Hematopoietic multipotent progenitor cell treated with erythropoietin and hydrocortisone succinate and interleukin-3 and kit ligand, for 8 days (in vitro differentiated cells): ENCODE data around the gene TP53BP1.
A peak's percentile ranks its signal among the peaks of the same experiment; 100 is the strongest.

Source experiments
- DNase-seq: peaks from one replicate; pipeline ENCODE4 v3.0.0-alpha.2; 2015

The TP53BP1 gene

DNA sequence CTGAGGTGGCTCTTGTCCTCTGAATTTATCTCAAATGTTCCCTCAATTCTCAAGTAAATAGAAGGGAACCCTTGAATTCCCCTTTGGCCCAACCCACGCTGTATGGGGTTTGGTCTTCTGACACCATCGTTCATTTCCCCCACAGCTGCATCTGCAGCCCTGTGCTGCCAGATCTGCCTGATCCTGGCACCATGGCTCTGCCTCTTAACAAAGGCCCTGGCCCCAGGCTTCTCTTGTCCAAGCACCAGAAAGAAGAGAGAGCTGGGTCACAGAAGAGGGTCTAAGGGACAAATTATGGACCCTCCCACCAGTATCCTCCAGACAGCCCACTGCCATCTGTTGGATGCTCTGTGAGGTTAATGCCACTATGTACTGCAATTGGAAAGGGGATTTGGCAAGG, 26.2 kb upstream of the TP53BP1 start:
- DNase-seq: no peak

DNA sequence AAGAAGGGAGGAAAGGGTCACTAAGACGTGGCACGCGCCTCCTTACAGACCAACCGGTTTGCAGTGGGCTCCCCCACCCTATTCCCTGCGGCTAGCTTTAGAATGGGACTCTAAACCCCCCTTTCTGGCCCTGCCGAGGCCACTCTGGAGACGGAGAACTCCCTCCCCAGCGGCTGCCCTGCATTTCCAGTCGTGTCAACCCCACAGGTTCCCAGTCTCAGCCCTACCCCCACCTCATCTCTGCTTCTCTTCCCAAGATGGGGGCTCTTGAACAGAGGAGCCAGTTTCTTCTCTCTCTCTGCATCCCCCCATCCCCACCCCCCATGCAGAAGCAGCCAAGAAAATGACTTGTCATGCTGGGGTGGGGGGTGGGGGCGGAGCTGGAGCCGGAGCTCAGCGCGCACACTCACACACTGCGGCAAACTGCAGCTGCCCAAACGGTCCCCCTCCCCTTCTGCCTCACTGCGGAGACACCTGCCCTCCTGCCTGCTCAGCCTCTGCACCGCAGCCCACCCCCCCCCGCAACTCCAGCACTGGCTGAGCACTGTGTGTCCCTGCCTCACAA, 25.3 kb upstream of the TP53BP1 start:
- no peak for DNase-seq

DNA sequence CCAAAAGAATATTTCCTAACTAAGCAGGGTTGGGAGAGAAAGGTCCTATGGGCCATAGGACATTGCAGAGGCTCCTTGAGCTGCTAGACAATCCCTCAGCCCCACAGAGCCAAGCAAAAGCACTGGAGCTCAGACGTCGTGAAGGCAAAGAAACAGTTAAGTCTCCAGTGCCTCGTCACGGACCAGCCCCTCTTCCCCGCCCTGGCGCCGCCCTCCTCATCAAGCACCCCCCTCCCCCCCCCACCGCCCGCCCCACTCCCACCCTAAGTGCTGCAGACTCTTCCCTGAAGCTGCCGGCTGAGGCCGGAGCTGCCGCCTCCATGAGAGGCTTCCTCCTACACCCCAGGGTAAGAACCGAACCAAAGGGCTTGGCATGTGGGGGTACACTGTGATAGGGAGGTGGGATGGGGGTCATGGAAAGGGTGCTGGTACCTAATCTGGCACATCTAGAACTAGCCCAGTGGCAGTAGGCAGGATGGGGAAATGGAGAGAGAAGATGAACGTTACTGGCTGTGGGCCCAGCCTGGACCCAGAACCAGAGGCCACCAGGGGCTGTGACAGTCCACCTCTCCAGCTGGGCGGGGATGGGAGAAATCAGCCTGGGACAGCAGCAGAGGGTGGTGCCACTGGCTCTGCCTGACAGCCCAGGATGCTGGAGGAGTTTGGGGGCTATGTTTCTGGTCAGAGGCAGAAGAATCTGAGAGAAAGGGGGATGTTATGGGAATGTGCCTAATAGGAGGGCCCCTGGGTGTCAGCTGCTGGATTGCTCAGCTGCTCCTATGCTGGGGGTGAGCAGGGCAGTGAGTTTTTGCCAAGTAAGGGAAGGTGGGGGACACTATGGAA, 24.6 kb upstream of the TP53BP1 start, which contains the start of gene MAP1A:
Gene MAP1A, plus strand, starts transcription at position 255 of the 843 bp plus-strand sequence. CDS start 3,866 bp downstream, outside the sequence.
- DNase-seq: peak; percentile 25

DNA sequence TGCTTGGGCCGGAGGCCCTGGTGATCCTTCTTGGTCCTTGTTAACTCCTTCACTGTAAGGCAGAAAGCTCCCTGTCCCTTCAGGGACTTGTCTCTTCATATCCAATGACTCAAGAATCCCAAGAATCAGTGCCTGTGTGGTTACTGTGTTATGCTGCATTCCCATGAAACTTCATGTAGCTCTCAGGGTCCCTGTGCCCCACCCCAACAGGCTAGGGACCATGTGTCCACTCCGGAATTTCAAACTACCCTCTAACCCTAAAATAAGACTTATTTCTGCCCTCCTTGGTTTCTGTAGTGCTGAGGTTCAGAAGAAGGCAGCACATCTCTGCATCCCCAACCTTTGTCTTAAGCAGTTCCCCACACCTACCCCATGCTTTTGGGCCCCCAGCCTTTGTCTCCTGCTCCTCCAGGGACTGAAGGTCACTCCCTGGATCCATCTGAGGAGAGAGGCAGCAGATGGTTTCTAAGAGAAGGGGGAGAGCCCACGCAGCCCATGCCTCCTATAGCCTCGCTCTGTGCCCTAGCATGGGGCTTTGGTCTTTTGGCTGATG, 23.9 kb upstream of the TP53BP1 start:
- no peak for DNase-seq

DNA sequence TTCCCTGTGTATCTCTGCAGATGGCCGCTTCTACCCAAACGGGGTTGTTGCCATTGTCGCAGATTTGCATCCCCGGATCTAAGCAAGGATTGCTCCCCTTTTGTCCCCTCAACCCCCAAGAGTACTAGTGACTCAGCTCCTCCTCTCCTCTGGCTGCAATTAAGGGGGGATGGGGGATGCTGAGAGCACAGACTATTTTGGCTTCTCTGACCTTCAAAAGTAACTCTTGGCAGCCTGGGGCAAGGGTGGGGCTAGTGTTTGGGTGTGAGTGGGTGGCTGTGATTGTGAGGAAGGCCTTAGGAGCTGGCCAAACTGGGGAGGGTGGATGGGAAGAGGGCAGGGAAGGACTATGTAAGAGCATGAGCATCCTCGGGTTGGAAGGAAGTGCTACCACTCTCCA, 23.2 kb upstream of the TP53BP1 start:
- no peak for DNase-seq

DNA sequence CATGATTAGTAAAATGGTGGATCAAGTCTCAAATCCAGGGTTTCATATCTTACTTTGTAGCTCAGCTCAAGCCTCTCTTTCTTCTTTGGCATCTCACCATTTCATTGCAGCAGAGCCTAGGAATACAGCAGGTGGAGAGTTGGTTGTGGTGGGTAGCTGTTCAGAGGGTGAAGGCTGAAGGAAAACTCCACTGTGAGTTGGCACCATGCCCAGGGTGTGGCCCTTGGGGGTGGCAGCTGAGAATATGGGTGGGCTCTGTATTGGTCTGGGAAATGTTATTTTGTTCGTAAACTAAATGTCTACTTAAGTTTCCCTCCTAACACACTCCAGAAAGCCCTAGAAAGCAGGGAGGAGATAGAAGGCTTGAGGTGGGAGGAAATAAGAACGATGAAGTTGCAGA, 22.8 kb upstream of the TP53BP1 start:
- DNase-seq: peak; percentile 14

DNA sequence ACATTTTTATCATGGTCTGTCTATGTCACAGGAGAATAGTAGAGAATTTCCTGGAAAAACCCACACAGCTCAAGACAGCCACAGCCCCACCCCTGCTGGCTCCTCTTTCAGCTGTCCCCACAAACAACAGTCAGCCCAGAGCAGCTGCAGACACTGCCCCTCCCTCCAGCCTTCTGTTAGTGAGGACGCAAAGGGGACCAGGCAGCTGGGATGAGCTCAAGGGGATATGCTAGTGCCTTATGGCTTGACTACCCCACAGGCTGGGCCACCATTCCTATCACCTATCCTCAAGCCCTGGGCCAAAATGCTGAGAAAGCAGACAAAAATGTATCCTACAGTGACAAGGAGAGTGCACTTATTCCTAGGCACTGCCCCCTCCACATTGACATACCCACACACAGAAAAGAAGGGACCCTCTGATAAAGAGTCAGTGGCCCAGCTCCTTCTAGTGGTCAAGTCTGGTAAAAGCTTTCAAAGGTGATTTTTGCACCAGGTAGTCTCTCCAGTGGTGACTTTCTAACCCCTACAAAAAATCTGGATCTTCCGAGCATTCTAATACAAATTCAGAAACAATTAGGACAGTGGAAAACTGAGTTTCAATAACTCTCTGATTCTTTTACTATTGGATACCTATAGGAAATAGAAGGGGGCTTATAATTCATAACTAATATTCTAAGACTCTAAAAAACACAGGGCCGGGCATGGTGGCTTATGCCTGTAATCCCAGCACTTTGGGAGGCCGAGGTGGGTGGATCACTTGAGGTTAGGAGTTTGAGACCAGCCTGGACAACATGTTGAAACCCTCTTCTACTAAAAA, 21.5 kb upstream of the TP53BP1 start:
- DNase-seq: peak; percentile 91

DNA sequence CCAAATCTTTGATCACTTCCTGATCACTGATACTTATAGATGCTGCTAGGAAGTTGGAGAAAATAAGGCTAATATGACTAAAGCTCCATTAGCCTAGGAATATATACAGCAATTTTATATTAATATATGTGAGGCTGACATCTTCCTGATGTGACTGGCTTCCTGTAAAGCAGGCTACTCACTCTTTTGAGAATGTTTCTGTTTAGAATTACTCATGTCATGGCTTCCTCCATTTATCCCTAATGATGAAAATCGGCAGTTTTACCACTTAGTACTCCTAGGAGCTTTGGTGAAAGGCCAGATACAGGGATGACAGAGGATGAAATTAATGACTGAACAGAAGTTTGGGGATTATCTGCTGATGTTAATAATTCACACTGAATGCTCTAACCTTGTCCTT, 20.6 kb upstream of the TP53BP1 start:
- no peak for DNase-seq

DNA sequence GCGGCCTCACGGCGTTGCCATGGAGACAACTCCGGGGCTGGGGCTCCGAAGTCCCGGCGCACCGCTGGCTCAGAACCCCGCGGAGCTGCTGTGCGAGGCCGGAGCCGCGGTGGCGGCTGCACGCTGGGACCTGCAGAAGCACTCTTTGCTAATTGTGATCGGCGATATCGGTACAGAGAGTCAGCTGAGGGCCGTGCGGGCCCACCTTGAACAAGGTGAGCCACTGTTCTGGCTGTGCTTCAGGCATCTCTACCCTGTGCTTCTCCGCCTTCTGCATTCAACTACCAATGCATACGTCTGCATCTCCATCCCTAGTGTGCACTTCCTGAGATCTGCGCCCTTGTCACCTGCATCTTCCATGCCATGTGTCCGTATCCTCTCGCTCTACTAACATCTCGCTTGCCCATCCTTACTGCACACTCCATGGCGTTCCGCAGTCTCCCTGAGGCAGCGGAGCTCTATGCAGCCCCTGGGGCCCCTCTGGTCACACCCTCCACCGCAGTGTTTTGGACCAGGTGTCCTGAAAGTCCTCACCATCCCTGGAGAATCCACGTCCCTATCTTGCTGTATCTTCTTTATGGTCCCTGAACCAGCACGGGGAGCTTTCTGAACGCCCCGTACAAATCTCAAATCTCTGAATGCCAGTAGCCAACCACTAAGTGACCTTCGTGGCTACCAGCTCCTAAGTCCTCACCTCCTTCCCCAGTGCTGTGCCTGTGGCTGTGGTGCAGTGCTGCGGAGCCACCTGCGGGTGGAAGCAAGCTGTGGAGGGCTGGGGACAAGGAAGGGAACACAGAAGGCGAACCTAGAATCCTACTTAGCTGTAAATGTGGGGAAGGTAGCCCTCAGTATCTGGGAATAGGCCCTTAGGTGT, 18.3 kb upstream of the TP53BP1 start:
- peak; percentile 57 for DNase-seq

DNA sequence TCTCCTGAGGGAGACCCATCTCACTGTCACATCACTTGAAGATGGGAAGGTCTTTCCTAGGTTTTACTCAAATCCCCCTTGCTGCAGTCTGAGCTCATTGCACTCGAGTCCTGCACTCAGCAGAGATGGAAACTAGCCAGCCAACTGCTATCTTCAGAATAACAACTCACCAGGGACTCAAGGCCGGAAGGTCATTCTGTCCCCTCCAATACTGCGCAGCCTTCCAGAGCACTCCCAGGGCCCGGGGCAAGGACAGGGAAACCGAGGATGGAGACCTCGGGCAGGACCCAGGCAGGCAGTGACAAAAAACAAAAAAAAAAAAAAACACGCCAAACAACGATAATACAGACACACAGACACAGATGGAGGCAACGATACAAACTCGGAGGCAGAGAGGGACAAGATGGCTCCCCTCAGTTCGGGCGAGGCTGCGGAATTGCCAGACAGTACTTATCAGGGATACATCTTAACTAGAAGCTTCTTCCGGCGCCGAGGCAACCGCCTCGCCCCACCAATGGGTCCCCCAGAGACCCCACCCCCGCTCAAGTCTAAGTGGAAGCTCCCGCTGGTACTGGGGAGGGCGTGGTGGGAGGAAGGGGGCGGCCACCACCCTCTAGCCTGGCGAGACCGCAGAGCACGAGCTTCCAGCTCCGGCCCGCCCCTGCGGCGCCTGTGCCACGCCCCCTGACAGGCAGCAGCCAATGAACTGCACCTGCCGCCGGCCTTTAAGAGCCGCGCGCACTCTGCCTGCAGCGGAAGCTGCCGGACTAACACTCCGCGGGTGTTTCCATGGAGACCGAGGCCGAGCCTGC, 17.4 kb upstream of the TP53BP1 start:
- DNase-seq: peak; percentile 98

DNA sequence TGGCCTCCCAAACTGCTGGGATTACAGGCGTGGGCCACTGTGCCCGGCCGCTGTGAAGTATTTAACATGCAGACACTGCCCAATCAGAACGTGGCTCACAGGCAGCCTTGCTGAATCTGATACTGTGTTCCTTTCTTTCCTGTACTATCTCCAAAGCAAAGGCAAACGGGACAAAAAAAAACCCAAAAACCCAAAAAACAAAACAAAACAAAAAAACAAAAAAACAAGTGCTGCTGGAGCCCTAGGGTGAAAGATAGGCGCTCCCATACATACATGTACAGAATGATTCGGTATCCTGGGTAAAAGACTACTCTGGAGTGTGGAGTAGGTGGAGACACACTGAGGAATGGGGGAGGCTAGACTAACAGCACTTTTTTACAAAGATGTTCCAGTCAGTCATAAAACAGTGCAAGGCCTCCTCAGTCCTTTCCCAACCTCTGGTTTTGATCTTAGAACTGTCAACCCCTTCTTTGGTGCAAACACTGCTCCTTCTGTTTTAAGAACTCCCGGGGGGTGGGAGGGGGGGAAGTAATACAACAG, 16.8 kb upstream of the TP53BP1 start:
- DNase-seq: peak; percentile 49

DNA sequence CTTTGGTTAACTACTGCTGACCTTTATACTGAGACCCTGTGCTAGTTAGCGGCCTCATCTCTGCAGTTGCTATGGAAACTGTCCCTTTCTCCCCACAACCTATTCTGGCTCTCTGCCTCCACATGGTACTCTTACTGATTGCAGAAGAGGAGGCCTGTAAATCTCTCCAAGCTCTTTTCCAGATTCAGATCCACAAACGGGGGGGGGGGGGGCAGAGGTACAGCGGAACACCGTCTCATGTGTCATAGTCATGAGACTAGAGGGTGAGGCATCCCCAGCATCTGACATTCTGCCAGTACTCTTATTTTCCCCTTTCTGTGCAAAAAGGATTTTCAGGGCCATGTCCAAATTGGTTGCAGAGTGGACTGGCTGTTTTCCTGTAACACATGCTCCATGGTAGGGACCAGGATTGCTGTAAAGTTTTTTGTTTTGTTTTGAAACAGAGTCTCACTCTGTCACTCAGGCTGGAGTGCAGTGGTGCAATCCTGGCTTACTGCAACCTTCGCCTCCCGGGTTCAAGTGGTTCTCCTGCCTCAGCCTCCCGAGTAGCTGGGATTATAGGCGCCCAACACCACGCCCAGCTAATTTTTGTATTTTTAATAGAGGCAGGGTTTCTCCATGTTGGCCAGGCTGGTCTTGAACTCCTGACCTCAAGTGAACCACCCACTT, 16.2 kb upstream of the TP53BP1 start:
- no peak for DNase-seq

DNA sequence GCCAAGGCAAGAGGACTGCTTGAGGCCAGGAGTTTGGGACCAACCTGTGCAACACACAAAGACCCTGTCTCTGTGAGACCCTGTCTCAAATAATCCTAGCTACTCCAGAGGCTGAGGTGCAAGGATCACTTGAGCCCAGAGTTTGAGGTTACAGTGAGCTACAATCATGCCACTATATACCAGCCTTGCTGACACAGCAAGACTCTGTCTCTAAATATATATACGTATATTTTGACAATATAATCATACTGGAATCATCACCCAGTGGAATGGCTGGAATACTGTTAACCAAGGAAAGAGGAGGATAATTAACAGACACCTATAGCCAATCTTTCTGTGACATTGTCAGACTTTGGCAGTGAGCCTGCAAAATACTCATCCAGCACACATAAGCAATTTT, 15.5 kb upstream of the TP53BP1 start:
- no peak for DNase-seq

DNA sequence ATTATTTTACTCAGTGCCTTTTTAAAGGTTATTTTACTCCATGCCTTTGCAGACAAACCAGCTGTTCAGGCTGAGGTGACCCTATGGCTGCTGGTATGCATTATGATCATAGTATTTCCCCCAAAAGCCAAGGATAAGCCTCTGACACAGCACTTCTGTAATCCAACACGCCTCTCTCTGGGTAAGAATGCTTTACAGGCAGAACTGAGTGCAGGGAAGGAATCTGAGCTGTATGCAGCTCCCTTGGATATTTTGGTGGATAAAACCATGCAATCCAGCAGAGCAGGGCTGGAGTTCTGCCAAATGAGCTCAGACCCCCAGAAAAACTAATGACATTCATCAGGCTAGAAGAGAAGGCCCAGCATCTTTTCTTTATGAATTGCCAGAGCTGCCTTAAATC, 12.8 kb upstream of the TP53BP1 start:
- DNase-seq: no peak

DNA sequence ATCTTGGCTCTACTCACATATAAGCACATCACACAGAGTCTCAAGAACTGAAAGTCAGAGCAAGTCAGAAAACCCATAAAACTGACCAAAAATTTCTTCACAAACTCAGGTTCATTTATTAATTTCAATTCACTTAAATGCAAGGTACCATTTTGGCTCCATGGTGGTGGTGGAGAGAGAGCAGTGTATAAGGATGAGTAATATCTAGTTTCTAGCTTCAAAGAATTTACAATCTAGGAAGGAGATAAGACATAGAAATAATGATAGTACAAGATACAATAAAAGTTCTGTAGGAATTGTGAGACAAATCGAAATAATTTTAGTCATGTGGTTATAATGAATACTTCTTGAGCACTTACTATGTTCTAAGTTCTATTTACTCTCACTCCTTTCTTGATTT, 6.7 kb upstream of the TP53BP1 start:
- DNase-seq: no peak

DNA sequence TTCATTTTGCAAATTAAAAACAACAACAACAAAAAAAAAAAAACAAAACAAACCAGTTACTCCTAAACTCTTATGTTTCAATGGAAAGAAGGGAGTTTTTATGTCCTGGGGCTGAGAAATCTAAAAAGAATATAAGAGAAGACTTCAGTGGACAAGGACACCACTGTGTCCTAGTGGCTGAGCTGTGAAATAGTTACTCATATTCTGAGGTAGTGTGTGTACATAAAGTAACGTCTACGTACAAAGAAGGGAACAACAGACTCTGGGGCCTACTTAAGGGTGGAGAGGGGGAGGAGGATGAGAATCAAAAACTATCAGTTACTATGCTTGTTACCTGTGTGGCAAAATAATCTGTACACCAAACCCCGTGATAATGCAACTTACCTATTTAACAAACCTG, 6.0 kb upstream of the TP53BP1 start:
- DNase-seq: no peak

DNA sequence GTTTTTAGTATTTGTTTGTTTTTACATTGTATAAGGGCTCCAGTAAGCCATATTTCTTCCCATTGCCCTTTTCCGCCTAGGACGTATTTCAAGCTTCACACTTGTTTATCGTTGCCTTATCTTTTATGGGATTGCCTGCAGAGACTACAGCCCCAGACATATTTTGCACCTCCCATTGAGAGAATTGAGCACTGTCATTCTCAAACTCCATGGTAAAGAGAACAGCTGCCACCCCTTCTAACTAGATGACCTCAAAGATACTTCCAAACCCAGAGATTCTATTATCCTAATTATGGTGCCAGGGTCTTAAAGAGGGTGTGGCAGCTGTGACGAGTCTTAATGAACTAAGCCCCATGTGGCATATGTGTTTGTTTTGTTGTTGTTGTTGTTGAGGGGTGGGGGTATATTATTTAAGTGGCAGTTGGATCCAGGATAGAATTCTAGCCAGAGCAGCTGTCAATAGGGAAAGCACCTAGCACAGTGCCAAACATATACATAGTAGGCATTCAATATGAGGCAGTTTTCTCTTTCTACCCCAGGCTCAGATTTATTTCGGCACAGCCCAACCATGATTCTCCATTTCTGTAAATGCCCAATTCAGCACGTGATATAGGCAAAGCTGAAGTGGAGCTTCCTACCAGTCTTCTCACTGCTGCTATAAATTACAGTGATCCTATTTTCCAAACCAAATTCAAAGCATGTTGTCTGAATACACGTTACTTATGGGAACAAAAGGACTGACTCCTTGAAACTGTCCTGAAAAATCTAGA, 932 bp upstream of the TP53BP1 start:
- DNase-seq: no peak

DNA sequence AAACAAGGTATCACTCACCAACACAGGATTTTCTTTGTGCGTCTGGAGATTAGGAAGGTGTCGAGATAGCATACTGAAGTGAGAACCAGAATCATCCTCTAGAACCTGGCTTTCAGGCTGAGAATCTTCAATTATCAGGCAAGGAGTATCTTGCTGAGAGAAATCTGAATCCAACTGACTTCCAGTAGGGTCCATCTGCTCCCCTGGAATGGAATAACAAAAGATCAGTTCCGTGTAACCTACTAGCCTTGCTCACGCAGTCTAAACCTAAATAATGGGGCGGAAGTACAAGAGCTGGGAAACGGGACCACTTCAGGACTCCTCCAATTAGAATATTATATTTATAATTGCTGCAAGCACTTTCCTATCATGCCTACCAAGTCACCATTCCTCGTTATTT, 690 bp downstream of the TP53BP1 start:
- DNase-seq: no peak

DNA sequence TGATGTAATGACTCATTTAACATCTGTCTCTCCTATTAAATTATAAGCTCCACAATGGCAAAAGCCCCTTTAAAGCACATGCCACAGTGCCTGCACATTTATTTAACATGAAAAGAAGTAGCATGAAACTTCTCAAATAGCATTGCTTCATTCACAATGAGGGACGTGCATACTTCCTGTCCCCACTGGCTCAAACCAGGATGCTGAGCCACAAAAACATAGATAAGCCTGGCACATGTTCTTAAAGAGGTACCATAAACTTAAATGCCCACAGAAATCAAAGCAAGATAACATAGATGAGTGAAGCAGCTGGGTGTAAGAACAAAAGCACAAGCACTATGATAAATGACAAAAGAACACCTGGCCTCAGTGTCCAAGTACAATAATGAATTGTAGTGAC, 3.8 kb downstream of the TP53BP1 start:
- DNase-seq: peak; percentile 38

DNA sequence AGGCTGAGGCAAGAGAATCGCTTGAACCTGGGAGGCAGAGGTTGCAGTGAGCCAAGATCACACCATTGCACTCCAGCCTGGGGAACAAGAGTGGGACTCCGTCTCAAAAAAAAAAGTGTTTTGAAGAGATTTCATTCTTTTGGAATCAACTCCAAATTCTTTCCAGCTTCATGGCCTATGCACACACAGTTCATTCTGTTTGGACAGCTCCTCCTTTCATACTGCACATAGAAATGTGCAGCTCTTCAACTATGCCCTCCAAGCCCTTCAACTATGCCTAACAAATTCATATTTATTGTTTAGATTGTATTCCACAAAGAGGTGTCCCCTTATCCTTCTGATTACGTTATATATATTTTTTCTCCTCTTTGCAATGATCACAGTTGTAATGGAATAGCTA, 4.2 kb downstream of the TP53BP1 start:
- DNase-seq: no peak
